HEK293 (cell line): ENCODE results near the gene SLC6A13.

Source experiments
- CTCF ChIA-PET: fragments of 350-600 bp; formaldehyde crosslinking; extraction: SDS; loops from one replicate; lab custom pipeline; 2021; ENCODE audit warnings: antibody characterized with exemption; lab: Yijun Ruan, JAX
- POLR2A ChIA-PET: fragments of 300-600 bp; formaldehyde crosslinking; extraction: SDS; loops from one replicate; lab custom pipeline; 2020; ENCODE audit warnings: antibody characterized with exemption, inconsistent platforms; lab: Yijun Ruan, JAX
- H3K27ac ChIP-seq: fragments of 200-500 bp; sonication (Bioruptor generic); 2 replicates; pipeline ENCODE4 v1.5.1; 2014; ENCODE audit warnings: low read depth, low read length, control low read depth, inconsistent platforms; ENCODE audit errors: extremely low read depth
- H3K36me3 ChIP-seq, 2 experiments: fragments of 200-500 bp in 1 of 2; sonication (Bioruptor generic) in 1 of 2; 1 replicate in 1 of 2; 2 replicates in 1 of 2; pipeline ENCODE4 v1.5.1; 2014 to 2017; ENCODE audit warnings: inconsistent platforms in 2 of 2, low read length in 2 of 2; ENCODE audit not compliant: control insufficient read depth in 2 of 2, insufficient read depth in 1 of 2
- H3K4me1 ChIP-seq: fragments of 200-500 bp; sonication (Bioruptor generic); 2 replicates; pipeline ENCODE4 v1.5.1; 2014; ENCODE audit warnings: mild to moderate bottlenecking, low read length, inconsistent platforms; ENCODE audit not compliant: control insufficient read depth, insufficient read depth
- H3K4me3 ChIP-seq: 2 replicates; pipeline ENCODE4 v1.5.1; 2011; ENCODE audit warnings: low read depth, mild to moderate bottlenecking, control low read depth, low read length, moderate library complexity
- H3K9me3 ChIP-seq: fragments of 200-500 bp; sonication (Bioruptor generic); 2 replicates; pipeline ENCODE4 v1.5.1; 2014; ENCODE audit warnings: low read depth, low read length, inconsistent platforms; ENCODE audit not compliant: control insufficient read depth, insufficient read depth
- BCL11A ChIP-seq: fragments of 450-650 bp; formaldehyde crosslinking; IDR thresholded peaks from 2 replicates; pipeline ENCODE4 v1.5.1; 2016; ENCODE audit warnings: low read depth, missing biosample characterization, missing genetic modification characterization
- GLI2 ChIP-seq: fragments of 450-650 bp; formaldehyde crosslinking; IDR thresholded peaks from 2 replicates; pipeline ENCODE4; 2017; ENCODE audit warnings: missing biosample characterization, missing genetic modification characterization, low read depth, borderline replicate concordance
- GLIS1 ChIP-seq: fragments of 450-650 bp; formaldehyde crosslinking; IDR thresholded peaks from 2 replicates; pipeline ENCODE4 v1.5.1; 2016; ENCODE audit warnings: missing biosample characterization, missing genetic modification characterization
- GLIS2 ChIP-seq: fragments of 450-650 bp; formaldehyde crosslinking; IDR thresholded peaks from 2 replicates; pipeline ENCODE4 v1.5.1; 2016; ENCODE audit warnings: missing biosample characterization, missing genetic modification characterization
- HIC1 ChIP-seq: fragments of 450-650 bp; formaldehyde crosslinking; IDR thresholded peaks from 2 replicates; pipeline ENCODE4 v1.5.1; 2016; ENCODE audit warnings: missing biosample characterization, missing genetic modification characterization
- OVOL3 ChIP-seq: fragments of 450-650 bp; formaldehyde crosslinking; IDR thresholded peaks from 2 replicates; pipeline ENCODE4 v1.5.1; 2016; ENCODE audit warnings: missing biosample characterization, missing genetic modification characterization
- SP3 ChIP-seq: fragments of 450-650 bp; formaldehyde crosslinking; IDR thresholded peaks from 2 replicates; pipeline ENCODE4 v1.5.1; 2016; ENCODE audit warnings: missing biosample characterization, missing genetic modification characterization
- ZBTB8A ChIP-seq: fragments of 450-650 bp; formaldehyde crosslinking; IDR thresholded peaks from 2 replicates; pipeline ENCODE4 v1.5.1; 2016; ENCODE audit warnings: missing biosample characterization, missing genetic modification characterization
- ZFP41 ChIP-seq: fragments of 450-650 bp; formaldehyde crosslinking; IDR thresholded peaks from 2 replicates; pipeline ENCODE4 v1.5.1; 2016; ENCODE audit warnings: missing biosample characterization, missing genetic modification characterization, borderline replicate concordance
- ZIC2 ChIP-seq: fragments of 450-650 bp; formaldehyde crosslinking; IDR thresholded peaks from 2 replicates; pipeline ENCODE4 v1.5.1; 2016; ENCODE audit warnings: missing biosample characterization, missing genetic modification characterization
- ZNF112 ChIP-seq: fragments of 450-650 bp; formaldehyde crosslinking; IDR thresholded peaks from 2 replicates; pipeline ENCODE4 v1.5.0; 2017; ENCODE audit warnings: missing biosample characterization, missing genetic modification characterization
- ZNF157 ChIP-seq: fragments of 450-650 bp; formaldehyde crosslinking; IDR thresholded peaks from 2 replicates; pipeline ENCODE4 v1.5.1; 2016; ENCODE audit warnings: missing biosample characterization, missing genetic modification characterization
- ZNF501 ChIP-seq: fragments of 450-650 bp; formaldehyde crosslinking; IDR thresholded peaks from 2 replicates; pipeline ENCODE4 v1.5.1; 2016; ENCODE audit warnings: missing biosample characterization, missing genetic modification characterization
- ZNF529 ChIP-seq: fragments of 450-650 bp; formaldehyde crosslinking; IDR thresholded peaks from 2 replicates; pipeline ENCODE4 v1.5.1; 2017; ENCODE audit warnings: missing genetic modification characterization, missing biosample characterization; ENCODE audit not compliant: insufficient replicate concordance
- ZNF555 ChIP-seq: fragments of 450-650 bp; formaldehyde crosslinking; conservative IDR thresholded peaks from 2 replicates; pipeline ENCODE4 v1.5.1; 2017; ENCODE audit warnings: missing biosample characterization, mild to moderate bottlenecking, missing genetic modification characterization, inconsistent platforms
- ZNF626 ChIP-seq: fragments of 450-650 bp; sonication (Bioruptor Pico); formaldehyde crosslinking; IDR thresholded peaks from 2 replicates; pipeline ENCODE4 v1.5.1; 2018; ENCODE audit warnings: missing biosample characterization, missing genetic modification characterization, inconsistent platforms
- ZNF658 ChIP-seq: fragments of 450-650 bp; formaldehyde crosslinking; IDR thresholded peaks from 2 replicates; pipeline ENCODE4; 2016; ENCODE audit warnings: missing biosample characterization, missing genetic modification characterization

SLC6A13 gene

GRCh38 chr12:181921-182320 lies 80.7 kb downstream of the SLC6A13 start:
- Histone ChIP-seq H3K9me3 (no peaks in the 10 kb centered on the region), H3K27ac (no peak overlapping the region), H3K4me1 (no peaks in the 10 kb centered on the region), H3K36me3 (no peaks in the 10 kb centered on the region), H3K4me3 (no peak overlapping the region)
- ChIA-PET CTCF (no interaction called here), POLR2A (no interaction called here)
- no peak for TF ChIP-seq ZNF658 (tag by site-specific recombination)
- TF ChIP-seq GLI2 = no peak
- no peak for TF ChIP-seq ZNF501 (tag by site-specific recombination)

DNA sequence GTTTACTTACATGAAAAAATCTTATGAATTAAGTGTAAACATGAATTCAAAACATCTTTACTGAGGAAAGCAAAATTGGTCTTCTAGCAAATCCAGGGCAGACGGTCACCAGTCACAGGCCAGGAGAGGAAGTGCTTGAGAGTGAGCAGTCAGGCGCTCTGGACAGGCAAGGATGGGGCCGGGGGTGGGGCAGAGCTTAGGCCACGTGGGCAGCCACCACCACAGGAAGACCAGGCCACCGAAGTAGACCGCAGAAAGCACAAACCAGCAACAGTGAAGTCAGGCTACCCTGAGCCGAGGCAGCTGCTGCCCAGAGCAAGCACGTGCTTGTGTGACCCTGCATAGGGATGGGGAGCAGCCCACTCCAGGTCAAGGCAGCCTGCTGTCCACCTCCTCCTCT lies 82.2 kb downstream of the SLC6A13 start:
- H3K36me3 ChIP-seq = no peaks in the 10 kb centered on the region
- TF ChIP-seq OVOL3 (tag by site-specific recombination) (no peak), ZNF555 (tag by site-specific recombination) (no peak), SP3 (tag by site-specific recombination) (no peak), ZFP41 (tag by site-specific recombination) (no peak)
- no peak overlapping the region for H3K27ac ChIP-seq
- ChIA-PET POLR2A (no interaction called here), CTCF (interaction anchor here (1.8 kb wide), 1 partner anchor 9 kb away, joined by 6 read pairs; no protein-coding TSS in a partner anchor)
- no peak overlapping the region for H3K4me3 ChIP-seq
- H3K9me3 ChIP-seq = no peaks in the 10 kb centered on the region
- no peaks in the 10 kb centered on the region for H3K4me1 ChIP-seq

DNA sequence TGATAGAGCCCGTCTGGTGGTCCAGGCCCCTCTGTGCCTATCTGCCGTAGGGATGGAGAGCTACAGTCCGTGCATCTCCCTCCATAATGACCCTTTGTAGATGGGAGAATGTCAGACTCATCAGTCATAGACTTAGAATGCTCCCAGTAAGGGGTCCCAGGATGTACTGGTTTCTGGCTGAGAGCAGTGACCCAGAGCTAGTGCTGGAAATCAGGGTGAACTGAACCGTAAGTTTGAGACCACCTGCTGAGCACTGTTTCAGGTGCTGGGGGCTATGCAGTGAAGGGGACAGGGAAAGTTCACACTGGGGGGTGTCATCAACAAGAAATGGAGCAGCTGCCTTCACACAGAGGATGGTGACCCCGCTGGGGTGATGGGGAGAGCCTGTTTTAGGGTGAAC lies 82.8 kb downstream of the SLC6A13 start:
- Histone ChIP-seq H3K9me3 (no peaks in the 10 kb centered on the region), H3K36me3 (no peaks in the 10 kb centered on the region)
- TF ChIP-seq ZNF112 (tag by site-specific recombination) (no peak), ZIC2 (tag by site-specific recombination) (peak; percentile 48)
- TF ChIP-seq, all 188 proteins: peak for 1
- ChIA-PET POLR2A (no interaction called here), CTCF (interaction anchor here (1.8 kb wide), 1 partner anchor 9 kb away, joined by 6 read pairs; no protein-coding TSS in a partner anchor)
- no peak overlapping the region for H3K4me3 ChIP-seq
- no peak overlapping the region for H3K27ac ChIP-seq
- H3K4me1 ChIP-seq = no peaks in the 10 kb centered on the region

DNA sequence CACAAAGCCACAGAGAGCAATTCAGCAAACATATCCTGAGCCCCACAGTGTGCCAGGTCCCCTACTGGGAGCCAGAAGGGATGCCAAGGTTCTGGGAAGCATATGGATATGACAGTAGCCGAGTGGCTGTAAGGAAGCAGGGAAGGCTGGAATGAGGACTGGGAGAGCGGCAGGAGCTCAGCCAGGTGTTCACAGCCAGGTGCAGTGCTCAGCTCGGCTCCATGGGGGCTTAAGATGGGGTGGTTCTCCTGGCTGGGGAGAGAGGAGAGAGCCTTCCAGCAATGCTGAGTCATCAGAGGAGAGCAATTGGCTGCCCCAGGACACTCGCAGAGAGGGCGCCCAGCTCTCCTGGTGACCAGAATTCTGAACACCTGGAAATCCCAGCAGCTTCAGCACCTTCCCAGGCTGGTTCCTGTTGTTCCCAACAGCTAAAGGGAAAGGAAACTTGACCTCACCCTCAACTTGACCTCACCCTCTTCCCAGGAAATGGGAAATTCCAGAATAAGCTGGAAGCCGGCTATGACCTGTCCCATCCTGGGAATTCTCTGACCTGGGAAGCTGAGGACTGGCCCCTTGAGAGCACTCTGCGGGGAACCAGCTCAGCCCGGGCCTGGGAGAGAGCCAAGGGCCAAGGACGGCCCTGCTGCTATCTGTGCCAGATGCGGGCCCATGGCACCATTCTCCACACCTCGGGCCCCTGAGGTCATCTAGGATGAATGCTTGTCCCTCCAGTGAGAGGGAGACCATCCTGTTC lies 83.3 kb downstream of the SLC6A13 start:
- POLR2A ChIA-PET = no interaction called here
- CTCF ChIA-PET = interaction anchor here (1.8 kb wide), 1 partner anchor 10 kb away, joined by 6 read pairs; no protein-coding TSS in a partner anchor
- H3K4me1 ChIP-seq = no peaks in the 10 kb centered on the region
- H3K27ac ChIP-seq = no peak overlapping the region
- no peaks in the 10 kb centered on the region for H3K36me3 ChIP-seq
- no peak overlapping the region for H3K4me3 ChIP-seq
- H3K9me3 ChIP-seq = no peaks in the 10 kb centered on the region
- TF ChIP-seq ZIC2 (tag by site-specific recombination) (peak; percentile 77), GLIS2 (peak; percentile 58; the same call in 1 of the 2 replicates), ZNF157 (tag by site-specific recombination) (no peak), ZNF529 (tag by site-specific recombination) (no peak), GLIS1 (tag by site-specific recombination) (peak; percentile 34), ZBTB8A (tag by site-specific recombination) (0 out of 2 replicates have a peak, but pooled peaks have one; percentile 13), HIC1 (tag by site-specific recombination) (no peak), ZNF626 (tag by site-specific recombination) (no peak), BCL11A (no peak)
